K562 (cell line): ENCODE results near the gene ADCYAP1.

Experiments
- CEBPB ChIP-seq: fragments of 450-650 bp; IDR thresholded peaks from 2 replicates; pipeline ENCODE4 v1.6.1; 2016; ENCODE audit warnings: missing genetic modification characterization, missing compliant biosample characterization
- EP300 ChIP-seq: IDR thresholded peaks from 2 replicates; pipeline ENCODE4 v1.6.1; 2012; ENCODE audit warnings: low read length, improper control_type of control experiment
- GABPA ChIP-seq: fragments of 200-800 bp; sonication (Bioruptor generic); conservative IDR thresholded peaks from 2 replicates; pipeline ENCODE4 v1.6.1; 2016; ENCODE audit warnings: low read depth, missing genetic modification characterization, missing compliant biosample characterization
- KDM1A ChIP-seq, 2 experiments: fragments of 450-650 bp; IDR thresholded peaks; 2 replicates each; pipeline ENCODE4 v1.6.1; 2016; ENCODE audit warnings: mild to moderate bottlenecking in 2 of 2
- MAFK ChIP-seq: IDR thresholded peaks from 2 replicates; pipeline ENCODE4 v1.6.1; 2011; ENCODE audit warnings: low read length, improper control_type of control experiment
- PATZ1 ChIP-seq: fragments of 250-450 bp; sonication (Bioruptor Pico); IDR thresholded peaks from 2 replicates; pipeline ENCODE4 v1.5.0; 2020; ENCODE audit warnings: mild to moderate bottlenecking, borderline replicate concordance
- POLR2A ChIP-seq: fragments of 450-650 bp; conservative IDR thresholded peaks from 2 replicates; pipeline ENCODE4 v1.6.1; 2016
- POLR2AphosphoS5 ChIP-seq: IDR thresholded peaks from 2 replicates; pipeline ENCODE4 v1.6.1; 2011; ENCODE audit warnings: mild to moderate bottlenecking, low read depth, low read length, moderate library complexity; ENCODE audit not compliant: control insufficient read depth, insufficient read depth
- RB1 ChIP-seq: fragments of 450-650 bp; IDR thresholded peaks from 2 replicates; pipeline ENCODE4 v1.6.1; 2017; ENCODE audit warnings: low read depth, mild to moderate bottlenecking
- ZKSCAN3 ChIP-seq: fragments of 250-450 bp; sonication (Bioruptor Pico); IDR thresholded peaks from 2 replicates; pipeline ENCODE4 v1.4.0; 2020
- ZNF274 ChIP-seq: IDR thresholded peaks from 2 replicates; pipeline ENCODE4 v1.6.1; 2011; ENCODE audit warnings: low read depth, mild to moderate bottlenecking, low read length, moderate library complexity, borderline replicate concordance
- ZNF77 ChIP-seq: fragments of 250-450 bp; sonication (Bioruptor Pico); IDR thresholded peaks from 2 replicates; pipeline ENCODE4 v1.5.0; 2020
- TF ChIP-seq, protein P1 (sequence below), 3 experiments: IDR thresholded peaks in 2 of 3; conservative IDR thresholded peaks in 1 of 3; 2 replicates each; pipeline ENCODE4 v1.5.1; 2011 to 2012; ENCODE audit warnings: low read length in 3 of 3, mild to moderate bottlenecking in 3 of 3, control low read depth in 2 of 3, improper control_type of control experiment in 1 of 3, inconsistent platforms in 1 of 3, low read depth in 1 of 3, mixed read lengths in 1 of 3, moderate library complexity in 1 of 3; ENCODE audit not compliant: insufficient read depth in 2 of 3
- TF ChIP-seq, protein P2 (sequence below): sonication (generic); formaldehyde crosslinking; IDR thresholded peaks from 2 replicates; pipeline ENCODE4 v1.9.0; 2022; ENCODE audit warnings: mild to moderate bottlenecking, missing genetic modification reagents

DNA sequence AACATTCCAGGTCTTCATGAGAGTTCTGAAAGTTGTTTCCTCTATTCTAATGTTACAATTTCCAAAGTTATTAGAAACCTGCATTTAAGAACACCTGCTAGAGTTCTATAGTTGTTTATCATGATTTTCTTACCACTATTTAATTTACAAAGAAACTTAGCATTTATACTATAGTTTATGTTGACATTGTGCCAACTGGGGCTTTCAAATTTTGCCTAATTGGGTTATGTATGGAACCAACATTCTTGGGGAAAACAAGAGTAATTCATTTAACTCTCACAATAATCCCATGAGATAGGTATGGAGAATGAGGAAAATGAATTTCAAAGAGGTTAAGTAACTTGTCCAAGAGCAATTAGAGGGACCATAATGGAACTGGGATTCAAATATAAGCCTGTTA is 28.8 kb upstream of the ADCYAP1 start:
- TF ChIP-seq, protein P1, sequence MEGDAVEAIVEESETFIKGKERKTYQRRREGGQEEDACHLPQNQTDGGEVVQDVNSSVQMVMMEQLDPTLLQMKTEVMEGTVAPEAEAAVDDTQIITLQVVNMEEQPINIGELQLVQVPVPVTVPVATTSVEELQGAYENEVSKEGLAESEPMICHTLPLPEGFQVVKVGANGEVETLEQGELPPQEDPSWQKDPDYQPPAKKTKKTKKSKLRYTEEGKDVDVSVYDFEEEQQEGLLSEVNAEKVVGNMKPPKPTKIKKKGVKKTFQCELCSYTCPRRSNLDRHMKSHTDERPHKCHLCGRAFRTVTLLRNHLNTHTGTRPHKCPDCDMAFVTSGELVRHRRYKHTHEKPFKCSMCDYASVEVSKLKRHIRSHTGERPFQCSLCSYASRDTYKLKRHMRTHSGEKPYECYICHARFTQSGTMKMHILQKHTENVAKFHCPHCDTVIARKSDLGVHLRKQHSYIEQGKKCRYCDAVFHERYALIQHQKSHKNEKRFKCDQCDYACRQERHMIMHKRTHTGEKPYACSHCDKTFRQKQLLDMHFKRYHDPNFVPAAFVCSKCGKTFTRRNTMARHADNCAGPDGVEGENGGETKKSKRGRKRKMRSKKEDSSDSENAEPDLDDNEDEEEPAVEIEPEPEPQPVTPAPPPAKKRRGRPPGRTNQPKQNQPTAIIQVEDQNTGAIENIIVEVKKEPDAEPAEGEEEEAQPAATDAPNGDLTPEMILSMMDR (IDR thresholded peaks at IDR 0.05 in 2 of 3, conservative IDR thresholded peaks at IDR 0.05 in 1 of 3; ENCODE audit: insufficient read depth in 2 of 3, low read depth in 1 of 3, low read length in 3 of 3) = no peak
- TF ChIP-seq ZNF77 (CRISPR knock-in tag) = no peak
- TF ChIP-seq GABPA (tag) = no peak
- TF ChIP-seq POLR2A = no peak
- no peak for TF ChIP-seq ZNF274
- TF ChIP-seq, protein P2, sequence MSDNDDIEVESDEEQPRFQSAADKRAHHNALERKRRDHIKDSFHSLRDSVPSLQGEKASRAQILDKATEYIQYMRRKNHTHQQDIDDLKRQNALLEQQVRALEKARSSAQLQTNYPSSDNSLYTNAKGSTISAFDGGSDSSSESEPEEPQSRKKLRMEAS (CRISPR knock-in tag) = no peak
- no peak for TF ChIP-seq CEBPB (tag)
- TF ChIP-seq POLR2AphosphoS5 = no peak
- TF ChIP-seq KDM1A (IDR thresholded peaks at IDR 0.05) = no peak
- TF ChIP-seq PATZ1 = no peak
- TF ChIP-seq RB1 = no peak
- TF ChIP-seq MAFK = no peak
- TF ChIP-seq ZKSCAN3 = no peak
- TF ChIP-seq EP300 = no peak
